HUDEP-2 (cell line): Measurements from ENCODE around the gene KRTAP23-1.

ENCODE experiments used
- DNase-seq, 76 experiments: peaks; one replicate each; lab custom pipeline; 2025; ENCODE audit not compliant: unreplicated experiment in 76 of 76; lab: John Stamatoyannopoulos, UW

KRTAP23-1 gene

GRCh38 chr21:30348506-30348905 is at the start of gene KRTAP23-1:
Gene KRTAP23-1, minus strand, starts transcription at chr21:30348606. Its CDS starts 0 bp downstream, at chr21:30348606.
- peak in 1 of 76 experiments; percentile 1 for DNase-seq

DNA sequence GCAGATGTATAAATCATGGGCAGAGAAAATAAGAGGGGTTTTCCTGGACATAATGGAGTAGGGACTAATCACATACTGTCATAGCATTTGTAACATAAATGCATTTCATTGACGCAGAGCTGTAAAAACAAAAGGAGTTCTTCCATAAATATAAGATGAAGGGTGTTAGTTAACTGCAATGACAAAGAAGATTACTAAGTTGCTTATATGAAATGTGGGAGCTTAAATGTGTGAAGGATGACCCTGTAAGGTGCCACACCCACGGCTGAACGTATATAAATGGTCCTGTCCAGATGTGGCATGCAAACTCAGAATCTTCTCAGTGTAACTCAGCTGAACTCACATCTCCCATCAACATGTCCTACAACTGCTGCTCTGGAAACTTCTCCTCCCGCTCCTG is 47.3 kb upstream of the KRTAP23-1 start, which contains the start of gene KRTAP13-1:
KRTAP13-1 (plus strand) TSS at position 301 of the 400 bp plus-strand sequence; CDS start at position 357, 56 bp downstream.
- no peak for DNase-seq

GRCh38 chr21:30391492-30392025 is 43.2 kb upstream of the KRTAP23-1 start:
- no peak for DNase-seq

GRCh38 chr21:30382201-30382600 is 33.8 kb upstream of the KRTAP23-1 start:
- DNase-seq = no peak

DNA sequence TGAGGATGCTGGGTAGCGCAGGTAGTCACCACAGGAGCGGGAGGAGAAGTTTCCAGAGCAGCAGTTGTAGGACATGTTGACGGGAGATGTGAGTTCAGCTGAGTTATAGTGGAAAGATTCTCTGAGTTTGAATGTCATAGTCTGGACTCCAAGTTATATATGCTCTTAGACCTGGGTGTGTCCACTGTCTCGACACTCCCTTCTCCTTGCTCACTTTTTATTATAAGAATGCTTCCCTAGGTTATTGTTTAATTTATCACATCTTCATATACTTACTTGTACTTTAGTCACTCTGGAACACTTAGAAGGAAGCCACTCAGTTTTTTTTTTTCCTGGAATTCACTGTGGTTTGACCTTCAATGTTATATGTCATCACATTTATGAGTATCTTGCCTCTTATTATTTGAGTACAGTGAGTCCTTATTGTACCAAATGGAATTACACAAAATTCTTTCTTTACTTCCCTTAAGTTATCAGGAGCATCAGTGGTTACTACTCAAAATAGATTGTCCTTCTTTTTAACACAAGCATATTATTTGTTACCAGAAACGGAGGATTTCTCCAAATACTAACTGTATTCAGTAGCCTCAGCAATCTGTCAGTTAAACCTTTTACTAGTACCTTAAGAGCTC is 23.8 kb upstream of the KRTAP23-1 start, which contains the start of gene KRTAP13-2:
KRTAP13-2 (minus strand) TSS at position 133 of the 632 bp plus-strand sequence; CDS start at position 75, 58 bp downstream.
- DNase-seq = no peak

GRCh38 chr21:30355906-30356305 is 7.5 kb upstream of the KRTAP23-1 start:
- DNase-seq = no peak

DNA sequence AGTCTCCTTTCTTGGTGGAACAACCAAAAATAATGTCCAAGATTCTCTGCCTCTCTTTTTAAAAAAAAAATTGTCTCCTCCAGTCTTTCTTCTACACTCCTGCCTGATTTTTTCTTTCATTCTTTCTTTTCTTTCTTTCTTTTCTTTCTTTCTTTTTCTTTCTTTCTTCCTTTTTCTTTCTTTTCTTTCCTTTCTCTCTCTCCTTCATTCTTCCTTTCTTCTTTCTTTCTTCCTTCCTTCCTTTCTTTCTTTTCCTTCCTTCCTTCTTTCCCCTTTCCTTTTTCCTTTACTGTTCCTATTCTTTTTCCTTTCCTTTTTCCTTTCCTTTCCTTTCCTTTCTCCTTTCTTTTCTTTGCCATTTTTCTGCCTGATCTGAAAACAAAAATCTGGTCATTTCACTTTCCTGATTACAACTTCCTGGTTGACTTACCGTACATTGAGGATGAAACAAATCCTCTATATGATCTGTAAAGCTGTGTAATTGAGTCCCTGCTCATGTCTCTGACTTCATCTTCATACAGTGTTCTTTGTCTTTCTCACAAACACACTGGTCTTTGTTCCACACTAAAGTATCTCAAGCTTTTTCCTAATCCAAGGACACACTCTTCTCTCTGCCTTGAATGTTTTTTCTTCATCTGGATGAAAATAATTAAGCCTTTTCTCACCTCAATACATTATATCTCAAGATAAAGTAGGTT is 6.1 kb upstream of the KRTAP23-1 start:
- no peak for DNase-seq

- DNase-seq = no peak
Measured at GRCh38 chr21:30351534-30351933, 3.1 kb upstream of the KRTAP23-1 start.

DNA sequence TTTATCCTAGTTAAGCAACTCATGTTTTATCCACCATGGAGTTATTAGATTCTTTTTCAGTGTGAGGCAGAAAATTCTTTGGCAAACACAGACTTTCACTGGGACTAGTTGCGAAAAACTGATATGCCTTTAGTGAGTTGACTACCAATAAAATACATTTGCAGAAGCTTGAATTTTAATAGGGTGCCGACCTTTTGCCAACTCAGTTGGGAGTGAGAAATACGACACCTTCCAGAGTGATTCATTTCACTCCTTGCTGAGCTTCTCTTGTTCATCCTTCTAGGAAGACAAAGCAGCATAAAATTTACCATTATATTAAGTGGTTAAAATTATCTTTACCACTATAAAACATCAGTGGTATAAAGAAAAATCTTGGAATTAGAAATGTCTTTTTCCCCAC is 1.2 kb upstream of the KRTAP23-1 start:
- DNase-seq = no peak

DNA sequence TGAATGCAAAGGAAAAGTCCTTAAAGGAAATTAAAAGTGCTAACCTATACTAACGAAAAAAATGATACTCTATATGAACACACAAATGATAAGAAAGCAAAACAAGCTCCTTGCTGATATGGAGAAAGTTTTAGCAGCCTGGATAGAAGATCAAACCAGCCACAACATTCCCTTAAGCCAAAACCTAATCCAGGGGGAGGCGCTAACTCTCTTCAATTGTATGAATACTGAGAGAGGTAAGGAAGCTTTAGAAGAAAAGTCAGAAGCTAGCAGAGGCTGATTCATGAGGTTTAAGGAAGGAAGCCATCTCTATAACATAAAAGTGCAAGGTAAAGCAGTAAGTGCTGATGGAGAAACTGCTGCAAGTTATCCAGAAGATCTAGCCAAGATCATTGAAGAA is 3.4 kb downstream of the KRTAP23-1 start:
- DNase-seq = no peak

DNA sequence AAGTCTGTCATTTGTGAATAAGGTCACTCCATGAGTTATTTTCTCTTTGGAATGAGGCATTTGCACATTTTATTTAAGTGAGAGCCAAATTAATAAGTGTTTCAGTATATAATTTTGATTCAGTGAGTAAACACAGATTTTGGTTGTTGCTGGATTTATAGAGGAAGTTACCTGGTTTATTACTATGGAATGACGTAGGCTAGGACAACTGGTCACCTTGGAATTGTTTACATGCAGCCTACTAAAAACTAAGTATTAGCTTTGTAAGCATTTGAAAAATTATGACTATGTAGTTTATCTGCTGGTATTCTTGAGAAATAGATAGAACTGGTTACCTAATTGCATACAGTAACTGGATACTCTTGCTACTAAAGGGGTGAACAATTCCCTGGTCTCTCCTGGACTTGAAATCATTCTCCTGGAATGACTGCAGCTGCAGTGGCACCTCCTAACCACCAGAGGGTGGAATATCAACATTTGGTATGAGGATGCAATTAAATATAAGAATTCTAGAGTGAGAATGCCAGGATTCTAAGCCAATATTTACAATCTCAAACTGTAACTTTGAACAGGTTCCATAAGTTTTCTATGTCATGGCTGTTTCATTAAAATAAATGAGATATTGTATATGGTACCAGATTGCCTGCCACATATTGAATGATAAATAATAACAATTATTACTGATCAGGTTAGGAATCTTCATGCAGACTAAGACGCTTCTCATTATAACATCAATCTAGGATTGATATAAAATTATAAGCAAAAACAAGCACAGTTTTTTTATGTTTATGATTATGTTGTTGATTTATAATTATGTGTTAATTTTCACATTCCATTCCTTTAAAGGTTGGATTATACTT is 7.5 kb downstream of the KRTAP23-1 start:
- peak in 17 of 76 experiments; percentile 1 to 41 (median 11) for DNase-seq

- no peak for DNase-seq
Measured at GRCh38 chr21:30338717-30339116, 9.7 kb downstream of the KRTAP23-1 start.

GRCh38 chr21:30337772-30338171 is 10.6 kb downstream of the KRTAP23-1 start:
- DNase-seq = no peak

GRCh38 chr21:30337276-30337744 is 11.1 kb downstream of the KRTAP23-1 start, which contains the start of gene KRTAP27-1:
Gene KRTAP27-1, minus strand, starts transcription at chr21:30337694. Its CDS starts 26 bp downstream, at chr21:30337668.
- no peak for DNase-seq

GRCh38 chr21:30336596-30336995 is 11.8 kb downstream of the KRTAP23-1 start:
- DNase-seq = no peak

GRCh38 chr21:30333736-30334135 is 14.7 kb downstream of the KRTAP23-1 start:
- DNase-seq = no peak

GRCh38 chr21:30332681-30333080 is 15.7 kb downstream of the KRTAP23-1 start:
- no peak for DNase-seq

DNA sequence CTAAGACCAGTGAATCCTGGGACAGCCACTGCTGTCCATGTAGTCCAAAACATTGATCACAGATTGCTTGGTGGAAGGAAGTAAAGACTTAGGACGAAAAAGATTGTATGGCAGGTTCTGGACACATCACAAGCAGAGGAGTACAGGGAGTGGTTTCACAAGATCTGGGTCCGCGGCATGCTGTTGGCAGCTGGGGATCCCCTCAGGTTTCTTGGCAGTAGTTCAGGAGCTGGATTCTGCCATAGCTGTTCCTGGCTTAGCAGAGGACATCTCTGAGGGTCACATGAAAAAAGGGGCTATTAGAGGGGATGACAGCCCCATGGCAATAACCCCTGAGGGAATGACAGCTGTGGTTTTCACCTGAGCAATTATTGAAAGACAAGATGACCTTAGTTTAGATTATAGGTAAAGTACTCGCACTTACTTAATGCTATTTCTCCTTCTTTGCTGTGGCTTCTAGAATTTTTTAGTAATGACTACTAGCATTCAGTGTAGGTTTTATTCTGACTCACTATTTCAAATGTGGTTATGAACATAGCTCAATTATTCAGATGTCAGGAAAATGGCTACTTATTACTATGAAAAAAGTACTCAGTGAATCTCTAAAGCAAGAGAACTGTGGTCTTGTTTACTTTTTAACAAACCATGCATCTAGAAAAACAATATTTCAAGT is 19.1 kb downstream of the KRTAP23-1 start:
- no peak for DNase-seq

DNA sequence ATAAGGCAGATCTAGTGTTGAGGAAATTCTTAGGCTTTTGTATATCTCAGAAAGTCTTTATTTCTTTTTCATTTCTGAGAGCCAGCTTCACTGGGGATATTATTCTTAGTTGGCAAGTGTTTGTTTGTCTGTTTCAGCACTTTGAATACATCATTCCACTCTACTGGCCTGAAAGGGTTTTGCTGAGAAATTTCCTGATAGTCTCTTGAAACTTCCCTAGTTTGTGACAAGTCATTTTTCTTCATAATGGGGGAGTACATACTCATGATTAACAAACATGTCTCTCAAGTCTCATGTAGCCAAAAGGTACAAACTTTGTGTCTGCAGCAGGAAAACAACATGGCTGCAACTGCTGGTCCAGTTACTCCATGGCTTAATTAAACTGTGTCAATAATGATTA is 22.0 kb downstream of the KRTAP23-1 start:
- DNase-seq = no peak

- DNase-seq = no peak
Measured at GRCh38 chr21:30320215-30320614, 28.2 kb downstream of the KRTAP23-1 start, which contains the start of gene KRTAP26-1. Gene KRTAP26-1, minus strand, starts transcription at chr21:30320315. Its CDS starts 280 bp downstream, at chr21:30320035.
